ENCODE results near the gene DELE1. TPM values are rescaled to one million over a fixed set of nuclear protein-coding genes. Genes with fewer than 3 reads are reported as not detected.

Gene DELE1
- total RNA-seq, 1 experiment from 2014 or later = 67.6 TPM

- no peaks in the 10 kb centered on the region for H3K4me1 ChIP-seq
- peaks cover 53% of the 10 kb centered on the region for H3K36me3 Mint-ChIP-seq (ENCODE audit: insufficient read depth, unreplicated experiment)
- H3K36me3 ChIP-seq (ENCODE audit: control insufficient read depth, insufficient read depth, low read length) = no peaks in the 10 kb centered on the region; the same call in 1 of the 2 replicates
- no peak overlapping the region for H3K4me3 Mint-ChIP-seq (ENCODE audit: unreplicated experiment)
- no peaks in the 10 kb centered on the region for H3K4me1 Mint-ChIP-seq (ENCODE audit: low read depth, unreplicated experiment)
- no peaks in the 10 kb centered on the region for H3K9me3 ChIP-seq
- ChIA-PET CTCF (no interaction called here), POLR2A (interaction anchor here (0.6 kb wide), 1 partner anchor 148 kb away, joined by 3 read pairs; no protein-coding TSS in a partner anchor)
- no peaks in the 10 kb centered on the region for H3K9me3 Mint-ChIP-seq (ENCODE audit: unreplicated experiment)
- H3K4me3 ChIP-seq (ENCODE audit: low read depth, low read length) = no peak overlapping the region
- no peak for TF ChIP-seq CTCF (IDR thresholded peaks at IDR 0.05; ENCODE audit: insufficient read depth in 1 of 2, low read depth in 1 of 2, low read length in 1 of 2, severe bottlenecking in 1 of 2, unreplicated experiment in 1 of 2)
- no TSS peak for BruUV-seq (replicated peaks)
- intact Hi-C loops (cut with micrococcal nuclease; ENCODE audit: unreplicated experiment) = no loop called here
- DNase-seq = no peak
- no peaks in the 10 kb centered on the region for H3K27me3 Mint-ChIP-seq (ENCODE audit: insufficient read depth, unreplicated experiment)
- no peaks in the 10 kb centered on the region for H3K27me3 ChIP-seq (replicated peaks; ENCODE audit: control insufficient read depth, insufficient read depth, low read length)
- no peak overlapping the region for H3K27ac Mint-ChIP-seq (ENCODE audit: unreplicated experiment)
Observed at GRCh38 chr5:141982626-141983025, 59.0 kb downstream of the DELE1 start.

GRCh38 chr5:141986072-141986471 lies 62.4 kb downstream of the DELE1 start:
- Mint-ChIP-seq H3K9me3 (ENCODE audit: unreplicated experiment) (no peaks in the 10 kb centered on the region), H3K4me3 (ENCODE audit: unreplicated experiment) (no peak overlapping the region), H3K27me3 (ENCODE audit: insufficient read depth, unreplicated experiment) (no peaks in the 10 kb centered on the region), H3K4me1 (ENCODE audit: low read depth, unreplicated experiment) (no peaks in the 10 kb centered on the region), H3K36me3 (ENCODE audit: insufficient read depth, unreplicated experiment) (peaks cover 46% of the 10 kb centered on the region), H3K27ac (ENCODE audit: unreplicated experiment) (no peak overlapping the region)
- no peaks in the 10 kb centered on the region for H3K9me3 ChIP-seq
- intact Hi-C loops (cut with micrococcal nuclease; ENCODE audit: unreplicated experiment) = no loop called here
- CTCF ChIA-PET = no interaction called here
- H3K27me3 ChIP-seq (replicated peaks; ENCODE audit: control insufficient read depth, insufficient read depth, low read length) = no peaks in the 10 kb centered on the region
- DNase-seq = no peak
- H3K4me1 ChIP-seq = no peaks in the 10 kb centered on the region
- no peak overlapping the region for H3K4me3 ChIP-seq (ENCODE audit: low read depth, low read length)
- no peaks in the 10 kb centered on the region for H3K36me3 ChIP-seq (ENCODE audit: control insufficient read depth, insufficient read depth, low read length)
- no TSS peak for BruUV-seq (replicated peaks)
- POLR2A ChIA-PET = no interaction called here
- TF ChIP-seq CTCF (IDR thresholded peaks at IDR 0.05; ENCODE audit: insufficient read depth in 1 of 2, low read depth in 1 of 2, low read length in 1 of 2, severe bottlenecking in 1 of 2, unreplicated experiment in 1 of 2) = no peak

GRCh38 chr5:141989720-141990119 lies 66.0 kb downstream of the DELE1 start:
- H3K36me3 ChIP-seq (ENCODE audit: control insufficient read depth, insufficient read depth, low read length) = 0 out of 2 replicates have a peak, but pooled peaks cover 1% of the 10 kb centered on the region
- H3K4me3 ChIP-seq (ENCODE audit: low read depth, low read length) = no peak overlapping the region
- no peaks in the 10 kb centered on the region for H3K9me3 Mint-ChIP-seq (ENCODE audit: unreplicated experiment)
- no peak overlapping the region for H3K27ac Mint-ChIP-seq (ENCODE audit: unreplicated experiment)
- peaks cover 34% of the 10 kb centered on the region for H3K36me3 Mint-ChIP-seq (ENCODE audit: insufficient read depth, unreplicated experiment)
- no peak for DNase-seq
- no peak for TF ChIP-seq CTCF (IDR thresholded peaks at IDR 0.05; ENCODE audit: insufficient read depth in 1 of 2, low read depth in 1 of 2, low read length in 1 of 2, severe bottlenecking in 1 of 2, unreplicated experiment in 1 of 2)
- ChIA-PET POLR2A (no interaction called here), CTCF (interaction anchor here (0.6 to 3.7 kb wide), 3 partner anchors 20 to 671 kb away, joined by 3 to 17 read pairs (median 10); partner anchors contain the start of gene RNF14)
- no TSS peak for BruUV-seq (replicated peaks)
- intact Hi-C loops (cut with micrococcal nuclease; ENCODE audit: unreplicated experiment) = loop anchor here (10.0 kb wide), 1 partner anchor 555 kb away; no protein-coding TSS in a partner anchor
- H3K27me3 Mint-ChIP-seq (ENCODE audit: insufficient read depth, unreplicated experiment) = no peaks in the 10 kb centered on the region
- no peaks in the 10 kb centered on the region for H3K27me3 ChIP-seq (replicated peaks; ENCODE audit: control insufficient read depth, insufficient read depth, low read length)
- no peak overlapping the region for H3K4me3 Mint-ChIP-seq (ENCODE audit: unreplicated experiment)
- H3K9me3 ChIP-seq = no peaks in the 10 kb centered on the region
- no peaks in the 10 kb centered on the region for H3K4me1 Mint-ChIP-seq (ENCODE audit: low read depth, unreplicated experiment)
- no peaks in the 10 kb centered on the region for H3K4me1 ChIP-seq

Other genes starting within 250 kb of the DELE1 start
- 6.3 and 7.5 TPM in 2 replicates for gene ARAP3, start 241.6 kb upstream of the DELE1 start, total RNA-seq (2022)
- 1.5 and 1.8 TPM in 2 replicates for gene PCDH1, start 45.5 kb upstream of the DELE1 start, total RNA-seq (2022)
- not detected in 2 replicates for gene PCDH12, start 34.3 kb downstream of the DELE1 start, total RNA-seq (2022)
- gene RNF14, start 45.2 kb downstream of the DELE1 start, total RNA-seq (2022) = 35.1 and 38.7 TPM in 2 replicates
- 61.3 and 70.9 TPM in 2 replicates for gene GNPDA1, start 89.2 kb downstream of the DELE1 start, total RNA-seq (2022)
- 49.0 and 51.6 TPM in 2 replicates for gene NDFIP1, start 184.9 kb downstream of the DELE1 start, total RNA-seq (2022)